ENCODE measurements around the gene SH3PXD2B.

SH3PXD2B gene

DNA sequence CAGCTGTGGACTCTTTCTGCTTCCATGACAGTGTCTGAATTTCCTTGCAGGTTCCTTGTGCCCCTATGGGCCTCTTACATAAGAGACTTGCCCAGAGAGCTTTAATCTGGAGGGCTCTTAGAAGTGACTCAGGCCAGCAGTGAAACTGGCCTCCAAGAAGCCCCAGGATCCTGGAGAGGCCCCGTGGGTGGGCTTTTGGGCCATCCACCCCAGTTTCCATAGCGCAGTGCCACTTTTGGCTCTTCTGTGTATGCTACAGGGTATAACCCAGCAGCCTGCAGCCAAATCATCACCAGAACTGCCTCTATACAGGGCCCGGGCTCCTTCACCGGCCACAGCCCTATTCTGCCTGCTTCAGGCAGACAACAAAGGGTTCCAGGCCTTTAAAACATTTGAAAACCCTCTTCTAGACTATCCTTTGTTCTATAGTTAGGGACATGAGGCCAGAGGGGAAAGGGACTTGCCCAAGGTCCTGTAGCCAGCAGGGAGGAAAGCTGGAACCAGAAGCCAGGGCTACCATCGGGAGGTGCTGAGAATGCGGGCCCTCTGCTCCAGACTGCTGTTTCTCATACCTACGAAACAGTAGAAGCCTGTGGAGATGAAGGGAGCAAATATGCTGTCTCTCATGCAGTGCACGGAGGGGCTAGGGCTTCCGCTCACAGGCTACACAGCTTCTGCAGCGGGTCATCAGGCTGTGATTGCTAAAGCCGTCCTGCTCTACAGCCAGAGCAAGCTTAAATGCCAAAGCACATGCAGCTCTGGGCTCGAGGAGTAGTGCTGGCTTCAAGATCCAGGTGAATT, 18.0 kb downstream of the SH3PXD2B start:
- DNase-seq, result no peak

- DNase-seq, result no peak
These were observed 18.8 kb downstream of the SH3PXD2B start for GRCh38 chr5:172435362-172436077.

GRCh38 chr5:172434251-172434650, 20.1 kb downstream of the SH3PXD2B start:
- no peak for DNase-seq

- DNase-seq, result no peak
These were observed 20.8 kb downstream of the SH3PXD2B start for GRCh38 chr5:172433513-172433912.

GRCh38 chr5:172433071-172433470, 21.3 kb downstream of the SH3PXD2B start:
- no peak for DNase-seq

DNA sequence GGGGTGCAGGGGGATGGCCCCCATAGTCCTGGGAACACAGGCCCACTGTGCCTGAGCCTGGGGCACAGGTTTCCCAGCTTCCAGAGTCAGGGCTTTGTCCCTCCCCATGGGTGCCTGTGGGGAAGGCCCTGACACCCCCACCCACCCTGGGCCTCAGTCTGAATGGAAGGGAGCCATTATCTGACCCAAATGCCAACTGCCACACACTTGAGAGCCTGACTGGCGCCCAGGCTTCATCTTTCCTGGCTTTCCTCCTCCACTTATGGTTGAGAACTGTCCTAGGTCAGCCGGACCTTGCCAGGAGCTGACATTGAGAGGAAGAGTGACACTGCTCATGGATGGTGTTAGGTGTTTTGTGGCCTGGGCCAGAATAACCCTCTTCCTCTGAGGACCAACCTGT, 24.0 kb downstream of the SH3PXD2B start:
- DNase-seq, result no peak

GRCh38 chr5:172429201-172429940, 25.0 kb downstream of the SH3PXD2B start:
- peak; percentile 37 to 48 for DNase-seq

- DNase-seq, result no peak
These were observed 25.8 kb downstream of the SH3PXD2B start for GRCh38 chr5:172428224-172429166.

DNA sequence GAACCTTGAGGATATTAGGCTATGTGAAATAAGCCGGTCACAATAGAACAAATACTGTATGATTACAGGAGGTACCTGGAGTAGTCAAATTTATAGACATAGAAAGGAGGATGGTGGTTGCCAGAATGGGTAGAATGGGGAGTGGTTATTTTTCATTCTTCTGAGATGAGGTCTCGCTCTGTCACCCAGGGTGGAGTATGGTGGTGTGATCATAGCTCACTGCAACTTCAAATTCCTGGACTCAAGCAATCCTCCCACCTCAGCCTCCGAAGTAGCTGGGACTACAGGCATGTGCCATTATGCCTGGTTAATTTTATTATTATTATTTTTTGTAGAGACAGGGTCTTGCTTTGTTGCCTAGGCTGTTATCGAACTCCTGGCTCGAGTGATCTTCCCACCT, 27.1 kb downstream of the SH3PXD2B start:
- no peak for DNase-seq

GRCh38 chr5:172426086-172426485, 28.2 kb downstream of the SH3PXD2B start:
- no peak for DNase-seq

DNA sequence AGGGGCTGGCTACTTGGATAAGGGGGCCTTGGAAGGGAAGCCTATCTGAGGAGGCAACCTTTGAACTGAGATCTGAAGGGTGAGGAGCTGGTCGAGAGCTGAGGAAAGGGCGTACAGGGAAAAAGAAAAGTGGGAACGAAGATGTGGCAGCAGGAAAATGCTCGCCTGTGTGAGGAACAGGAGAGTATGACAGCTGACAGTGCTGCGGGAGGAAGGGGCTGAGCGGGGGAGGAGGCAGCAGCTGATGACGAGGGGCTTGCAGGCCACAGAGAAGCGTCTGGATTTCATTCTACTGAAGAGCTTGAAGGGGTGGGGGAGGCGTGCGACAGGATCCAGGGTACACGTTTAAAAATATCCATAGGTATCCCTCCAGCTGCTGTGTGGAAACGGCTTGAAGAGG, 28.9 kb downstream of the SH3PXD2B start:
- DNase-seq, result no peak

DNA sequence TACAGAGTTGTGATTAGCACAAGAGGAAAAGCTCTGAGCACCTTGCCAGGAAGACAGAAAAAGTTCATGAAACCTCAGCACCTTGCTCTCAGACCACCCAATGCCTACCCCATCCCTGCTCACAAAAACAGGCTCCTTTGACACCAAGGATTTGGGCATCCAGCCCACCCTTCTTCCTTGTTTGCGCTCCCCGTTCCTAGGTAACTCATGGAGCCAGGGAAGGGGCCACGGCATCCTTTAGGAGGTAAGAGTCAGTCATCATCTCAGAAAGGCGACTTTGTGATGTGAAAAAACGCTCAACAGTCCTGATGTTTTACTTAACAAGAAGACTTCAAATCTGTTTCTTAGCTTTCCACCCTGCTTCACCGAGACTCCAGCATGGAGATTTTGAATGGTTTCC, 29.5 kb downstream of the SH3PXD2B start:
- DNase-seq, result no peak

GRCh38 chr5:172424111-172424490, 30.2 kb downstream of the SH3PXD2B start:
- DNase-seq, result no peak

GRCh38 chr5:172423379-172424110, 30.8 kb downstream of the SH3PXD2B start:
- no peak for DNase-seq

DNA sequence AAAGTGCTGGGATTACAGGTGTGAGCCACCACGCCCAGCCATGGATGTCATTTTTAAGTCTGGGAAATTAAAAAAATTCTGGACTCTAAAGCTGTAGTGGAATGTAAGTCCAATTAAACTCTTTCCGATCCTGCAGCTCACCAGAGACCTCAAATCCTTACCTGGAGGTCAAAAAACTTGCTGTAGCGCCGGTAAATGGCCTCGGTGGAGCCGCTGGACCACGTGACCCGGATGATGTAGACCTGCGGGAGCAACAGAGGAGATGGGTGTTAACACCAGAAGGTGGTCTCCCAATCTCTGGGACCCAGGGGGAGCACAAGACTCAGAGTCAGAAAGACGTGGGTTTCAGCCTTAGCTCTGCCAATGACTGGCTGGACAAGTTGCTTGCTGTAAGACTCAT, 32.1 kb downstream of the SH3PXD2B start:
- no peak for DNase-seq

DNA sequence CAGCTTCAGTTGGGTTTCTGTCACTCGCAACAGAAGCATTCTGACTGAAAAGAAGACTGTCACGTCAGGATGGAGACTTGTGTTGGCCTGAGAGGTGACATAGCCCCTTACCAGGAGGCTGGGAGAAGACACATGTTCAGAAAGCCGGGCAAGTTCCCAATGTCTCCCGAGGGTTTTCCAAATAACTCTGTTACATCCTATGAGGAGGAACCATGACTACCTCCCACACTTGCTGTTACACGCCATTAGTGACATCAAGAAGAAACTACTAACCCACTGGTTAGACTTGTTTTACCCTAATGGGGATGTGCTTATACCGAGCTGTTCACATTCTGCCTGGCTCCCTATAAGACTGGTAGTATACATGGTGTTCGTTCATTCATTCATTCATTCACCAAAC, 33.3 kb downstream of the SH3PXD2B start:
- DNase-seq, result no peak

DNA sequence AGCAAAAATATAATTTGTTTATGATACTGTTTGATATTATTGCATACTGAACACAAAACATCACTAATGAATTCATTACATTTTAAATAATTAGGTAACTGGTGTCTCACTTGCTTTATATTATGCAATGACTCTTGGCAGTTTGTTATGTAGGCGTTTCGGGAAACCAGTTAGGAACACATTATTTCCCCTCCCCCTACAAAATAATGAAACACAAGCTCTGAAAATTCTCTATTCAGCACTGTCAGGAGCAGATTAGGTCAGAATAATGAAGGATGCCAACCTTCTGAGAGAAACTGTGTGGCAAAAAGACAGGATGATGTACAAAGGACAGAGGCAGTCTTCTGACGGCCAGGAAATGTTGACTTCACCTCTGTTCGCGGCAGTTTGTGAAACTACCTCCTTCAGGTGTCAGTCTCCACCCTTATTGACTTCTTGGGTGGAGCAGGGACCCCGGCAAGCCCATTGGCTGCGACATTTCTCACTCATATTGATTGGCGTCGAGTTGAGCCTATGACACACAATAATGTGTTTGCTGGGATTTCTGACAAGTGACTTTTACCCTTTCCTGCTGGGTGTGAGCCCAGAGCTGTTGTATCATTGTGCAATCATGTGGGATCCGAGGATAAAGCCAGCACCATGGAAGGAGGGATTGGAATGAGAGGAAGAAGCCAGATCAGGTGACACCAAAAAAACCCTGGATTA, 33.9 kb downstream of the SH3PXD2B start:
- DNase-seq, result no peak

DNA sequence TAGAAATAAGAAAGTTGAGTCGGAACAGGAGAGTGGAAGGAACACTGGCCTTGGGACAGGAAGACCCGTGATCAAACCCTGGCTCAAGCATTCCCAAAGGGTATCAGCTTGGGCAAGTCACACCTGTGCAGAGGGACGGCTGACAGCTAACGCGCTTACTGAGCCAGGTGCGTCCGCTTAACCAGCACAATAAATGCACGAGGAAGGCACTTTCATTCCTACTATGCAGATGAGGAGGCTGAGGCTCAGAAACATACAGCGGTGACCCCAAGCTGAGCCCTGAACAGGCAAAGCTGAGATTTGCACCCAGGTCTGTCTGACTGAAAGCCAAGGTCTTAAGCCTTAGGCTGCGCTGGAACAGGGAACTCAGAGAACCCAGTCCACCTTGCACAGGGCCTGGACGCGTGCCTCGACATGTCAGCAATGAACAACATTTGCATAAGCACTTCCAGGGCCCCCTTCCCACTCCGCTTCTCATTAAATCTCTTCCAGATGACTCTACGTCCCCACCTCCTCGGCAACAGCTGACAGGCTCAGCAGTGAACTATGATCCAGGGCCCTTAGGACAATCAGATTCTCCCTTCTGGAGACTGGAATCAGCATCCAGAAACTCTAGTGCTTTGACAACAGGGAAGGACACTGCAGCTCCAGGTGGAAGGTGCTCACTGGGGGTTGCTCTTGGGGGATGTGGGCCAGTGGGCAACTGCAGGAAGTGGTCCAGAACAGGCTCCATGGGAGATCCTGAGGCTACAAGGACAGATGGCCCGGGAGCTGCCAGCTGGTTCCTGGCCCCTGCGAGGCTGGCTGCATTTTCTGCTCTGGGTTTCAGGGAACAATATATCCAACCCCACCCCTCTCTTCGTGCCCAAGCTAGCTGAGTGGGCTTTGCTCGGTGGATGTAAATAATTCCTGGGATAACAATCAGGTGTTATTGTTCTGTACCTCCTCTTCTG, 35.2 kb downstream of the SH3PXD2B start:
- DNase-seq, result no peak

DNA sequence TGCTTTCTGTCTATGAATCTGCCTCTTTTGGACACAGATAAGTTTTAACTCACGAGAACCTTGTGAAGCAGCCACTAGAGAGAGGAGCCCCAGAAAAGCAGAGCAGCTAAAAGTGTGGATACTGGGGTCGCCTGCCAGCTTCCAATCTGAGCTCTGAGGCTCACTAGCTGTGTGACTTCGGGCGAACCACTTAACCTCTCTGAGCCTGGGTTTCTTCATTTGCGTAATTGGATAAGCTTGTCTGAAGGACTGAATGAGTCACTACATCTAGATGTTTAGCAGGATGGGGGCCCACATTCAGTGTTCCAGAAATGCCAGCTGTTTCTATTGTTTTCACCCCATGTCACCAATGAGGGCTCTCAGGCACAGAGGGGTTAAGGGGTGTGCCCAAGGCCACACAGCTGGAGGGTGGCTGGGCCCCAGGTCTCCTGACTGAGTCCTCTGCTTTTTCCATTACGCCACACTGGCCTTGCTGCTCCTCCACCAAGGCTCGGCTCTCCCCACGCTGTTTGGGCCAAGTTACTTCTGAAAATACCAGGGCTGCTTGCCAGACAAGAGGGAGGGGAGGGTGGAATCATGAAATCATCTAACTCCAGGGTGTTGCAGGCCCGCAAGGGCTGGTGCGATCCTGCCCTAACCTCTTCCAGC, 36.2 kb downstream of the SH3PXD2B start:
- no peak for DNase-seq

Data from Kasumi-1 (cell line).